H1 (cell line): Measurements from ENCODE around the gene USP24. TPM values are rescaled to one million over a fixed set of nuclear protein-coding genes. Genes with fewer than 3 reads are reported as not detected.
A peak's percentile ranks its signal among the peaks of the same experiment; 100 is the strongest.

Source experiments
- CTCF ChIA-PET: fragments of 300-600 bp; sonication (Branson Sonifier 250); formaldehyde crosslinking; loops from one replicate; lab custom pipeline; 2021; ENCODE audit not compliant: partially characterized antibody; lab: Charles Lee
- POLR2A ChIA-PET: fragments of 300-600 bp; sonication (Branson Sonifier 250); formaldehyde crosslinking; loops from one replicate; lab custom pipeline; 2021; ENCODE audit warnings: inconsistent platforms; ENCODE audit not compliant: partially characterized antibody; lab: Charles Lee
- DNase-seq, 2 experiments: peaks; one replicate each; pipeline versions ENCODE4 v3.0.0 to v3.0.0-alpha.2; 2010 to 2022; ENCODE audit warnings: low spot score in 2 of 2, low read depth in 1 of 2, mixed read lengths in 1 of 2
- FAIRE-seq: peaks from 2 replicates; lab custom pipeline; 2011; peaks lifted over from hg19 to GRCh38; lab: Jason Lieb, UNC
- H2AFZ ChIP-seq: 2 replicates; pipeline ENCODE4 v1.8.1; 2012; ENCODE audit warnings: low read length, inconsistent platforms
- H2AK5ac ChIP-seq: 2 replicates; pipeline ENCODE4 v1.6.1; 2013; ENCODE audit warnings: low read depth, low read length
- H2BK120ac ChIP-seq: replicated peaks from 2 replicates; pipeline ENCODE3; 2013; ENCODE audit warnings: low read depth, low read length, inconsistent platforms
- H2BK12ac ChIP-seq: 2 replicates; pipeline ENCODE4 v1.6.1; 2013; ENCODE audit warnings: low read depth, low read length
- H2BK15ac ChIP-seq: 2 replicates; pipeline ENCODE4 v1.6.1; 2013; ENCODE audit warnings: low read length
- H2BK20ac ChIP-seq: 2 replicates; pipeline ENCODE4 v1.6.1; 2013; ENCODE audit warnings: low read length
- H2BK5ac ChIP-seq: 2 replicates; pipeline ENCODE4 v1.6.1; 2013; ENCODE audit warnings: low read depth, low read length
- H3K14ac ChIP-seq: 2 replicates; pipeline ENCODE4 v1.6.1; 2013; ENCODE audit warnings: inconsistent platforms; ENCODE audit not compliant: insufficient read length
- H3K18ac ChIP-seq: 2 replicates; pipeline ENCODE4 v1.6.1; 2013; ENCODE audit warnings: low read length; ENCODE audit errors: extremely low read depth
- H3K23ac ChIP-seq: 2 replicates; pipeline ENCODE4 v1.6.1; 2013; ENCODE audit warnings: inconsistent platforms; ENCODE audit not compliant: insufficient read length
- H3K23me2 ChIP-seq: 2 replicates; pipeline ENCODE4 v1.6.1; 2013; ENCODE audit warnings: low read depth, low read length
- H3K27ac ChIP-seq: 2 replicates; pipeline ENCODE4 v1.6.1; 2011; ENCODE audit warnings: low read depth, low read length, inconsistent platforms
- H3K27me3 ChIP-seq, 4 experiments: replicated peaks in 1 of 4; 1 replicate in 1 of 4; 2 replicates in 3 of 4; pipeline versions ENCODE4 v1.6.1 to v1.8.1; 2011 to 2013; ENCODE audit warnings: low read length in 3 of 4, mild to moderate bottlenecking in 3 of 4, inconsistent platforms in 2 of 4, mixed read lengths in 2 of 4, moderate library complexity in 1 of 4; ENCODE audit not compliant: control insufficient read depth in 3 of 4, insufficient read depth in 3 of 4; ENCODE audit errors: extremely low read depth in 1 of 4
- H3K36me3 ChIP-seq, 4 experiments: 2 replicates each; pipeline versions ENCODE4 v1.6.1 to v1.8.1; 2011 to 2013; ENCODE audit warnings: mild to moderate bottlenecking in 4 of 4, low read length in 3 of 4, moderate library complexity in 2 of 4, control low read depth in 1 of 4, inconsistent platforms in 1 of 4; ENCODE audit not compliant: insufficient read depth in 4 of 4, control insufficient read depth in 2 of 4
- H3K4ac ChIP-seq: replicated peaks from 2 replicates; pipeline ENCODE3; 2013; ENCODE audit warnings: low read length, low read depth, mixed read lengths, inconsistent platforms; ENCODE audit not compliant: insufficient read length
- H3K4me1 ChIP-seq, 4 experiments: replicated peaks in 1 of 4; 1 replicate in 1 of 4; 2 replicates in 3 of 4; pipeline versions ENCODE4 v1.6.1 to v1.8.1; 2011 to 2013; ENCODE audit warnings: low read length in 3 of 4, inconsistent platforms in 2 of 4, mixed read lengths in 1 of 4; ENCODE audit not compliant: insufficient read depth in 4 of 4, control insufficient read depth in 3 of 4
- H3K4me2 ChIP-seq, 2 experiments: 2 replicates each; pipeline versions ENCODE4 v1.6.1 to v1.8.1; 2011 to 2013; ENCODE audit warnings: low read depth in 2 of 2, low read length in 2 of 2, control low read depth in 1 of 2, inconsistent platforms in 1 of 2, mild to moderate bottlenecking in 1 of 2; ENCODE audit not compliant: insufficient read depth in 1 of 2
- H3K4me3 ChIP-seq, 4 experiments: fragments of 200-600, 300-600 bp in 1 of 4; sonication (generic), shearing (Covaris generic), sonication (Bioruptor Twin) in 1 of 4; 2 replicates each; pipeline versions ENCODE4 v1.5.1 to v1.8.1; 2011 to 2016; ENCODE audit warnings: low read length in 4 of 4, low read depth in 3 of 4, control low read depth in 2 of 4, inconsistent platforms in 2 of 4, mild to moderate bottlenecking in 2 of 4, mixed read lengths in 1 of 4, moderate library complexity in 1 of 4; ENCODE audit not compliant: insufficient read depth in 2 of 4; ENCODE audit errors: extremely low read depth in 1 of 4
- H3K56ac ChIP-seq: replicated peaks from 2 replicates; pipeline ENCODE3; 2013; ENCODE audit warnings: low read depth, mild to moderate bottlenecking, mixed read lengths, low read length, inconsistent platforms; ENCODE audit not compliant: insufficient read length
- H3K79me1 ChIP-seq: 2 replicates; pipeline ENCODE4 v1.6.1; 2013; ENCODE audit warnings: low read depth, low read length, control low read depth
- H3K79me2 ChIP-seq, 2 experiments: 2 replicates each; pipeline versions ENCODE4 v1.6.1 to v1.8.1; 2012 to 2013; ENCODE audit warnings: low read length in 2 of 2, mild to moderate bottlenecking in 2 of 2, inconsistent platforms in 1 of 2; ENCODE audit not compliant: insufficient read depth in 2 of 2, control insufficient read depth in 1 of 2
- H3K9ac ChIP-seq, 4 experiments: replicated peaks in 1 of 4; 1 replicate in 1 of 4; 2 replicates in 3 of 4; pipeline versions ENCODE4 v1.6.1 to v1.8.1; 2011 to 2013; ENCODE audit warnings: low read depth in 3 of 4, low read length in 3 of 4, control low read depth in 2 of 4, mild to moderate bottlenecking in 2 of 4, moderate library complexity in 2 of 4, inconsistent platforms in 1 of 4; ENCODE audit errors: extremely low read depth in 1 of 4
- H3K9me3 ChIP-seq, 2 experiments: 2 replicates each; pipeline versions ENCODE4 v1.6.1 to v1.8.1; 2012 to 2013; ENCODE audit warnings: mild to moderate bottlenecking in 2 of 2, moderate library complexity in 2 of 2, control low read depth in 1 of 2, inconsistent platforms in 1 of 2, low read depth in 1 of 2, low read length in 1 of 2, mixed read lengths in 1 of 2; ENCODE audit not compliant: insufficient read depth in 2 of 2
- H4K20me1 ChIP-seq, 2 experiments: replicated peaks in 1 of 2; 2 replicates each; pipeline versions ENCODE3 to v1.8.1; 2011 to 2013; ENCODE audit warnings: inconsistent platforms in 2 of 2, low read length in 2 of 2, mild to moderate bottlenecking in 1 of 2; ENCODE audit not compliant: insufficient read depth in 2 of 2, control insufficient read depth in 1 of 2
- H4K5ac ChIP-seq: 2 replicates; pipeline ENCODE4 v1.6.1; 2013; ENCODE audit warnings: low read length, low read depth, mixed read lengths, inconsistent platforms; ENCODE audit not compliant: insufficient read length
- H4K8ac ChIP-seq: 2 replicates; pipeline ENCODE4 v1.8.0; 2013; ENCODE audit warnings: mild to moderate bottlenecking, moderate library complexity, low read length, inconsistent platforms; ENCODE audit not compliant: insufficient read depth; ENCODE audit errors: extremely low read depth
- H4K91ac ChIP-seq: replicated peaks from 2 replicates; pipeline ENCODE3; 2013; ENCODE audit warnings: low read length, mixed read lengths, inconsistent platforms; ENCODE audit not compliant: insufficient read length
- BCL11A ChIP-seq, 2 experiments: IDR thresholded peaks; one replicate each; pipeline ENCODE4 v1.6.1; 2011; ENCODE audit warnings: low read depth in 2 of 2, low read length in 2 of 2, mild to moderate bottlenecking in 2 of 2
- BRCA1 ChIP-seq: IDR thresholded peaks from 2 replicates; pipeline ENCODE4 v1.6.1; 2012; ENCODE audit warnings: low read depth, low read length, improper control_type of control experiment
- CTCF ChIP-seq, 3 experiments: IDR thresholded peaks; 1 replicate in 2 of 3; 2 replicates in 1 of 3; pipeline versions ENCODE4 v1.5.1 to v1.6.1; 2011; ENCODE audit warnings: low read length in 3 of 3, mild to moderate bottlenecking in 3 of 3, inconsistent platforms in 2 of 3, low read depth in 1 of 3, moderate library complexity in 1 of 3; ENCODE audit not compliant: insufficient read depth in 1 of 3; ENCODE audit errors: control extremely low read depth in 1 of 3
- FOSL1 ChIP-seq: IDR thresholded peaks from 2 replicates; pipeline ENCODE4 v1.6.1; 2011; ENCODE audit warnings: mild to moderate bottlenecking, low read depth, low read length, moderate library complexity; ENCODE audit not compliant: insufficient read depth
- HDAC6 ChIP-seq: IDR thresholded peaks from one replicate; pipeline ENCODE4 v1.7.1; 2012; ENCODE audit warnings: low read depth, mild to moderate bottlenecking, inconsistent platforms, low read length, moderate library complexity
- KDM4A ChIP-seq: IDR thresholded peaks from one replicate; pipeline ENCODE4 v1.7.1; 2012; ENCODE audit warnings: low read depth, mild to moderate bottlenecking, moderate library complexity, low read length, inconsistent platforms; ENCODE audit not compliant: severe bottlenecking
- SIRT6 ChIP-seq: IDR thresholded peaks from one replicate; pipeline ENCODE4 v1.7.1; 2012; ENCODE audit warnings: low read length, inconsistent platforms
- SP4 ChIP-seq: IDR thresholded peaks from 2 replicates; pipeline ENCODE4 v1.6.1; 2012; ENCODE audit warnings: low read length, inconsistent platforms
- SRF ChIP-seq: IDR thresholded peaks from 2 replicates; pipeline ENCODE4 v1.6.1; 2011; ENCODE audit warnings: mild to moderate bottlenecking, low read depth, low read length, moderate library complexity
- TAF1 ChIP-seq: IDR thresholded peaks from 2 replicates; pipeline ENCODE4 v1.6.1; 2011; ENCODE audit warnings: mild to moderate bottlenecking, low read depth, low read length
- TBP ChIP-seq: IDR thresholded peaks from 2 replicates; pipeline ENCODE4 v1.6.1; 2011; ENCODE audit warnings: low read depth, low read length, improper control_type of control experiment
- WGBS, 2 experiments: shearing (Covaris generic) in 1 of 2; methylation state at CpG; one replicate each; pipeline versions ENCODE4 v1.1.6 to v1.1.7; 2013 to 2015; ENCODE audit warnings: low lambda C conversion rate in 2 of 2, mixed read lengths in 2 of 2, inconsistent platforms in 1 of 2, low coverage in 1 of 2, missing lambda C conversion rate in 1 of 2; ENCODE audit not compliant: insufficient replicate concordance in 2 of 2, insufficient coverage in 1 of 2, insufficient read length in 1 of 2; ENCODE audit errors: extremely low coverage in 1 of 2, missing lambda C conversion rate in 1 of 2; 5-methylcytosine and 5-hydroxymethylcytosine counted together
- polyA plus RNA-seq, 7 experiments: library from polyadenylated mRNA; depleted of rRNA in 3 of 7; stranded (reverse) in 5 of 7; unstranded in 2 of 7; fragments of >200 nt in 5 of 7; fragments of 200-250 nt in 2 of 7; gene quantifications; 1 replicate in 5 of 7; 2 replicates in 1 of 7; 4 replicates in 1 of 7; pipeline versions ENCODE4 v1.2.1 to v1.2.3, GENCODE V29; 2011 to 2013; ENCODE audit warnings: missing spikeins in 2 of 7, mixed read lengths in 2 of 7
- total RNA-seq: library from RNA; stranded (reverse); fragmentation: NEBNext Ultra II Directional; extraction: Animal tissue kit (Norgen Biotek cat#: 25700); gene quantifications from 2 replicates; pipeline ENCODE4 v1.2.1, GENCODE V29; 2021

Gene USP24
- total and polyA plus RNA-seq, 2 of the 8 experiments (the other 6 are each of a cell fraction or from before 2014, with no cell fraction given), result 11.1 to 34.6 TPM

GRCh38 chr1:55211863-55212262, 3.3 kb downstream of the USP24 start:
- ChIA-PET CTCF (interaction anchor here (1.0 to 3.3 kb wide), 2 partner anchors 11 to 69 kb away, joined by 3 to 13 read pairs; no protein-coding TSS in a partner anchor), POLR2A (interaction anchor here (1.0 to 1.1 kb wide), 2 partner anchors 15 to 17 kb away, joined by 3 read pairs; no protein-coding TSS in a partner anchor)
- peak overlapping the region in 1 of 2 experiments; percentile 90; a peak in 2 of 4 replicates for H3K4me2 ChIP-seq
- WGBS, 2 experiments, result 85% methylated on average over 3 of the region's 3 CpGs; no CpG with 5 or more reads in 1 of the 2 experiments
- H3K23ac ChIP-seq, result no peak overlapping the region
- H3K4ac ChIP-seq, result no peak overlapping the region
- H3K4me1 ChIP-seq, result peaks cover 0 to 18% (median 10%) of the 10 kb centered on the region in 4 experiments; a peak in 6 of 7 replicates
- no peak overlapping the region for H3K14ac ChIP-seq
- no peaks in the 10 kb centered on the region for H3K9me3 ChIP-seq
- no peaks in the 10 kb centered on the region; a peak in 1 of 8 replicates for H3K36me3 ChIP-seq
- H3K9ac ChIP-seq, result peak overlapping the region in 1 of 4 experiments; percentile 40; a peak in 1 of 7 replicates
- no peak overlapping the region for H2BK120ac ChIP-seq
- no peak for DNase-seq
- no peak overlapping the region for H3K27ac ChIP-seq
- H2BK5ac ChIP-seq, result no peak overlapping the region
- H4K5ac ChIP-seq, result no peak overlapping the region
- peaks cover under 1% of the 10 kb centered on the region; the same call in 1 of the 2 replicates for H3K79me1 ChIP-seq
- no peak overlapping the region for H2AFZ ChIP-seq
- peaks cover 0 to 3% (median 1%) of the 10 kb centered on the region in 4 experiments; a peak in 2 of 7 replicates for H3K27me3 ChIP-seq
- H2BK20ac ChIP-seq, result no peak overlapping the region
- H4K20me1 ChIP-seq, result peaks cover 9 to 10% of the 10 kb centered on the region in 2 experiments
- no peak overlapping the region for H2BK12ac ChIP-seq
- no peak overlapping the region for H3K56ac ChIP-seq
- no peak overlapping the region for H4K91ac ChIP-seq
- H2AK5ac ChIP-seq, result no peak overlapping the region
- H4K8ac ChIP-seq, result no peak overlapping the region
- peaks cover 16% of the 10 kb centered on the region for H3K23me2 ChIP-seq
- no peak overlapping the region for H3K18ac ChIP-seq
- FAIRE-seq, result no peak
- H2BK15ac ChIP-seq, result no peak overlapping the region
- peaks cover 4 to 71% of the 10 kb centered on the region in 2 experiments; a peak in 2 of 4 replicates for H3K79me2 ChIP-seq
- TF ChIP-seq HDAC6 (no peak), SP4 (no peak), FOSL1 (no peak), SIRT6 (no peak), KDM4A (no peak), CTCF (IDR thresholded peaks at IDR 0.05; ENCODE audit: control extremely low read depth in 1 of 3, insufficient read depth in 1 of 3, low read depth in 1 of 3, low read length in 3 of 3) (no peak), TAF1 (no peak), BCL11A (IDR thresholded peaks at IDR 0.05; ENCODE audit: low read depth in 2 of 2, low read length in 2 of 2) (no peak), TBP (no peak), BRCA1 (no peak), SRF (no peak)
- H3K4me3 ChIP-seq, result peak overlapping the region in 1 of 4 experiments; percentile 76; a peak in 1 of 8 replicates
